Measurements from ENCODE around the gene ZNF554.

DNA sequence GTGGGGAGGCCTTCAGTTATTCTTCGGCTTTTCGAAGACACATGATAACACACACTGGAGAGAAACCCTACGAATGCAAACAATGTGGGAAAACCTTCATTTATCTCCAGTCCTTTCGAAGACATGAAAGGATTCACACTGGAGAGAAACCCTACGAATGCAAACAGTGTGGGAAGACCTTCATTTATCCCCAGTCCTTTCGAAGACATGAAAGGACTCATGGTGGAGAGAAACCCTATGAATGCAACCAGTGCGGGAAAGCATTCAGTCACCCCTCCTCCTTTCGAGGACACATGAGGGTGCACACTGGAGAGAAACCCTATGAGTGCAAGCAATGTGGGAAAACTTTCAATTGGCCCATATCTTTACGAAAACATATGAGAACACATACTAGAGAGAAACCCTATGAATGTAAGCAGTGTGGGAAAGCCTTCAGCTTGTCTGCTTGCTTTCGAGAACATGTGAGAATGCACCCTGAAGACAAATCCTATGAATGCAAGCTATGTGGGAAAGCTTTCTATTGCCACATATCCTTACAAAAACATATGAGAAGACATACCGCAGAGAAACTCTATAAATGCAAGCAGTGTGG, 33.4 kb downstream of the ZNF554 start:
- TF ChIP-seq POLR2AphosphoS5 (IDR thresholded peaks at IDR 0.05; ENCODE audit: low read depth, low read length), result no peak
- TF ChIP-seq POLR2A (IDR thresholded peaks at IDR 0.05; ENCODE audit: low read depth, low read length), result no peak
- TF ChIP-seq TAF1 (IDR thresholded peaks at IDR 0.05; ENCODE audit: low read depth, low read length), result no peak

Data from GM12891 (cell line).